Fibroblast of lung (primary cell): ENCODE measurements around the gene HACL1.
"Not testable (repeated sequence)": the region's sequence is repeated elsewhere in the genome, so short reads cannot be mapped to it uniquely, and the experiment has no call there.

ENCODE experiments used
- EZH2 ChIP-seq: IDR thresholded peaks from 2 replicates; pipeline ENCODE4 v1.5.1; 2012; ENCODE audit warnings: low read length, control low read depth, mild to moderate bottlenecking; ENCODE audit errors: missing control alignments
- TF ChIP-seq, protein P1 (sequence below), 2 donors: IDR thresholded peaks in 1 of 2; conservative IDR thresholded peaks in 1 of 2; 1 replicate in 1 of 2; 2 replicates in 1 of 2; pipeline ENCODE4 v1.5.1; 2011 to 2012; ENCODE audit warnings: low read length in 2 of 2, control low read depth in 1 of 2, inconsistent platforms in 1 of 2, low read depth in 1 of 2, mild to moderate bottlenecking in 1 of 2

DNA sequence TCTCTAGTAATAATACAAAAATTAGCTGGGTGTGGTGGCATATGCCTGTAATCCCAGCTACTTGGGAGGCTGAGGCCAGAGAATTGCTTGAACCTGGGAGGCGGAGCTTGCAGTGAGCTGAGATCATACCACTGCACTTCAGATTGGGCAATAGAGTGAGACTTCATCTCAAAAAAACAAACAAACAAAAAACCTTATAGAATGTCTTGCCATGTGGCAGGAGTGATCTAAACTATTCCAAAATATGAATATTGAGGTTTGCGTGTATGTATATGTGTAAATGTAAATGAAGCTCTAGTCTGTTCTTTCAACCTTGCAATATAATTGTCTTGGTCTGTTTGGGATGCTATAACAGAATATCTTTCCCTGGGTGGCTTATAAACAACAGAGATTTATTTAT, 68.8 kb downstream of the HACL1 start:
- TF ChIP-seq, protein P1, sequence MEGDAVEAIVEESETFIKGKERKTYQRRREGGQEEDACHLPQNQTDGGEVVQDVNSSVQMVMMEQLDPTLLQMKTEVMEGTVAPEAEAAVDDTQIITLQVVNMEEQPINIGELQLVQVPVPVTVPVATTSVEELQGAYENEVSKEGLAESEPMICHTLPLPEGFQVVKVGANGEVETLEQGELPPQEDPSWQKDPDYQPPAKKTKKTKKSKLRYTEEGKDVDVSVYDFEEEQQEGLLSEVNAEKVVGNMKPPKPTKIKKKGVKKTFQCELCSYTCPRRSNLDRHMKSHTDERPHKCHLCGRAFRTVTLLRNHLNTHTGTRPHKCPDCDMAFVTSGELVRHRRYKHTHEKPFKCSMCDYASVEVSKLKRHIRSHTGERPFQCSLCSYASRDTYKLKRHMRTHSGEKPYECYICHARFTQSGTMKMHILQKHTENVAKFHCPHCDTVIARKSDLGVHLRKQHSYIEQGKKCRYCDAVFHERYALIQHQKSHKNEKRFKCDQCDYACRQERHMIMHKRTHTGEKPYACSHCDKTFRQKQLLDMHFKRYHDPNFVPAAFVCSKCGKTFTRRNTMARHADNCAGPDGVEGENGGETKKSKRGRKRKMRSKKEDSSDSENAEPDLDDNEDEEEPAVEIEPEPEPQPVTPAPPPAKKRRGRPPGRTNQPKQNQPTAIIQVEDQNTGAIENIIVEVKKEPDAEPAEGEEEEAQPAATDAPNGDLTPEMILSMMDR (conservative IDR thresholded peaks at IDR 0.05 in 1 of 2, IDR thresholded peaks at IDR 0.05 in 1 of 2; ENCODE audit: low read depth in 1 of 2, low read length in 2 of 2), result not testable (repeated sequence)
- not testable (repeated sequence) for TF ChIP-seq EZH2
